ENCODE measurements around the gene ABHD17A. TPM values are rescaled to one million over a fixed set of nuclear protein-coding genes. Genes with fewer than 3 reads are reported as not detected.

Gene ABHD17A
- total and polyA plus RNA-seq, 9 of the 15 experiments (the other 6 are each of a cell fraction or from before 2014, with no cell fraction given) = 0.04 to 135 (median 21.8) TPM; not detected in 1

- TF ChIP-seq FOXA3 (CRISPR knock-in tag; conservative IDR thresholded peaks at IDR 0.05 in 1 of 2, IDR thresholded peaks at IDR 0.05 in 1 of 2) = no peak
- TF ChIP-seq KDM5B (IDR thresholded peaks at IDR 0.05; ENCODE audit: insufficient replicate concordance, low read depth, low read length) = no peak
- no peak for TF ChIP-seq MCM2 (IDR thresholded peaks at IDR 0.05; ENCODE audit: low read depth)
- no peak for TF ChIP-seq PRMT5 (CRISPR knock-in tag; IDR thresholded peaks at IDR 0.05)
- TF ChIP-seq HNRNPL (IDR thresholded peaks at IDR 0.05; ENCODE audit: low read depth, low read length) = no peak
- TF ChIP-seq SFPQ (IDR thresholded peaks at IDR 0.05; ENCODE audit: low read depth, low read length) = no peak
- no peak for TF ChIP-seq ZNF583 (CRISPR knock-in tag; IDR thresholded peaks at IDR 0.05)
- TF ChIP-seq ZNF174 (CRISPR knock-in tag; IDR thresholded peaks at IDR 0.05) = no peak
- peak; percentile 36; the same call in 1 of the 2 replicates for TF ChIP-seq ZFX (CRISPR knock-in tag; IDR thresholded peaks at IDR 0.05)
- no peak for TF ChIP-seq ZNF140 (CRISPR knock-in tag; IDR thresholded peaks at IDR 0.05)
- no peak for TF ChIP-seq ATF4 (CRISPR knock-in tag; IDR thresholded peaks at IDR 0.05)
- no peak for TF ChIP-seq BMI1 (IDR thresholded peaks at IDR 0.05; ENCODE audit: low read length)
- TF ChIP-seq CHD1 (IDR thresholded peaks at IDR 0.05; ENCODE audit: low read length) = no peak
- no peak for TF ChIP-seq CHCHD3 (CRISPR knock-in tag; IDR thresholded peaks at IDR 0.05)
- no peak for TF ChIP-seq CBX3 (IDR thresholded peaks at IDR 0.05; ENCODE audit: borderline replicate concordance in 1 of 2, low read length in 2 of 2)
- TF ChIP-seq TRIM24 (IDR thresholded peaks at IDR 0.05) = peak; percentile 84 to 92
- no peak for TF ChIP-seq PHF20 (IDR thresholded peaks at IDR 0.05; ENCODE audit: partially characterized antibody)
- 0 out of 2 replicates have a peak, but pooled peaks have one; percentile 23 for TF ChIP-seq HMGXB4 (CRISPR knock-in tag; IDR thresholded peaks at IDR 0.05)
- no peak for TF ChIP-seq FOXK1 (CRISPR knock-in tag; IDR thresholded peaks at IDR 0.05; ENCODE audit: borderline replicate concordance)
- no peak for TF ChIP-seq MITF (IDR thresholded peaks at IDR 0.05)
- TF ChIP-seq ZNF408 (CRISPR knock-in tag; IDR thresholded peaks at IDR 0.05; ENCODE audit: low read depth) = no peak
- no peak for TF ChIP-seq ZNF785 (CRISPR knock-in tag; IDR thresholded peaks at IDR 0.05)
- no peak for TF ChIP-seq NCOA6 (IDR thresholded peaks at IDR 0.05)
These were observed 48.7 kb downstream of the ABHD17A start (continued) for GRCh38 chr19:1836458-1837221.

All from K562 (cell line).